GM21515 (cell line): ENCODE measurements around the gene CREB3L2.
"Not testable (repeated sequence)": the region's sequence is repeated elsewhere in the genome, so short reads cannot be mapped to it uniquely, and the experiment has no call there.

Experiments
- ATAC-seq: cut with Tn5 transposase; IDR thresholded peaks from one replicate; pipeline ENCODE4 v1.9.1; 2021; ENCODE audit not compliant: unreplicated experiment

The CREB3L2 gene

DNA sequence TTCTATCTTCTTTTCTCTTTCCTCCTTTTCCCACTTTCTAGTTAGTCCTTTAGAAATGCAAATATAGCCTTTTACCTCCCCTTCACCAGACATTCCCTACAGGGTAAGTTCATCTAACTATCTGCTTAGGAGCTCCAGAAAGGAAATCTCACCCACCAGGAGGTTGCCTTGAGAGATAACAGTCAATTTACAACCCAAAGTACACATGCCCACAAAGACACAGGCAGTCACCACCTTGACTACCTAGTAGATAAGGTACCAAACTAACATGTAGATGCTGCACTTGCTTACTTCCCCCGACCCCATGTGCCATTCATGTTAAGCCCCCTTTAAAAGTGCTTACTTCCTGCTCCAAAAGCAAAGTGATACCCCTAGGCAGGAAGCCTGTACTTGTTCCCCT lies 12.8 kb upstream of the CREB3L2 start:
- ATAC-seq: no peak

DNA sequence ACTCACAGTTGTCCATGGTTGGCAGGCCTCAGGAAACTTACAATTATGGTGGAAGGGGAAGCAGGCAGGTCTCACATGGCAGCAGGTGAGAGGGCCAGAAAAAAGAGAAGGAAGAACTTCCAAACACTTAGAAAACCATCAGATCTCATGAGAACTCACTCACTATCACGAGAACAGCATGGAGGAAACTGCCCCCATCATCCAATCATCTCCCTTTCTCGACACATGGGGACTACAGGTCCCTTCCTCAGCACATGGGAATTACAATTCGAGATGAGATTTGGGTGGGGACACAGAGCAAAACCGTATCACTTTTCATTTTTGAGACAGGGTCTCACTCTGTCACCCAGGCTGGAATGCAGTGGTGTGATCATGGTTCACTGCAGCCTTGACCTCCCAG lies 12.3 kb upstream of the CREB3L2 start:
- not testable (repeated sequence) for ATAC-seq

DNA sequence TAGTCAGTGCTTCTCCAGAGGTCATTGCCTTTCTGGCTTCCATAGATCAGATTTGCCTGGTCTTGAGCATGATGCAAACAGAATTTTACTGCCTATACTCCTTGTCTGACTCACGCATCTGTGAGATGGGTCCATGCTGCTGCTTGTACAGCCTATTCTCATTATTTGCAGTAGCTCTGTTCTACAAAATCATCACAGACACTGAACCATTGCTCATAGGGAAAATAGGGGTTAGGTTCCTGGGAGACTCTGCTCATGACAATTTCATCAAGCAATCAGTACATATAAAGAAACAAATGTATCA lies 7.4 kb upstream of the CREB3L2 start:
- no peak for ATAC-seq

DNA sequence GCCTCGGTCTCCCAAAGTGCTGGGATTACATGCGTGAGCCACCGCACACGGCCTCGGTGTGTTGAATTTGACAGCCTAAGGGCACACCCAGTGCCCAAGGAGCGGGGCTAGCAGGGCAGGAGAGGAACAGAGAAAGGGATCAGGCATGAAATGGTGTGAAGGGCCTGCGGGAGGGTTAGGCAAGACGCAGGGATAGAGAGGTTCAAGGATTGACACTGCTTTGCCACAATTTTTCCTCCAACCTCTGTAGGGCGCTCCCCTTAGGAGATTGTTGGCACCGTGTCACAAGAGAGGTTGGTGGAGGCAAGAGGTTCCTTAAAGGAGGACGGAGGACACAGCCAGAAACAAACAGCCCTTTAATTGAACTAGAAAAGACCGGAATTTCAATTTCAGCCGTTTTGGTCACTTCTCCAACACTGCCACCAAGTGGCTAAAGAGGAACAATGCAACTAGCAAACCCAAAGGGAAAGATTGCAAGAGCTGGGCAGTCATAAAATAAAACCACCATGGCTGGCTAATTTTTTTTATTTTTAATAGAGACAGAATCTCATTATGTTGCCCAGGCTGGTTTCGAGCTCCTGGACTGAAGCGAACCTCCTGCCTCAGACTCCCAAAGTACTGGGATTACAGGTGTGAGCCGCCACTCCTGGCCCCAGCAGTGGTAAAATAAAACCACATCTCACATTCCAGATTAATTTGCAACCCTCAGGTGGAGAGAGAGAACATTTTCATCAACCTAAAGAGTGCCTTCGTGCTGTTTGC lies 6.9 kb upstream of the CREB3L2 start:
- no peak for ATAC-seq

DNA sequence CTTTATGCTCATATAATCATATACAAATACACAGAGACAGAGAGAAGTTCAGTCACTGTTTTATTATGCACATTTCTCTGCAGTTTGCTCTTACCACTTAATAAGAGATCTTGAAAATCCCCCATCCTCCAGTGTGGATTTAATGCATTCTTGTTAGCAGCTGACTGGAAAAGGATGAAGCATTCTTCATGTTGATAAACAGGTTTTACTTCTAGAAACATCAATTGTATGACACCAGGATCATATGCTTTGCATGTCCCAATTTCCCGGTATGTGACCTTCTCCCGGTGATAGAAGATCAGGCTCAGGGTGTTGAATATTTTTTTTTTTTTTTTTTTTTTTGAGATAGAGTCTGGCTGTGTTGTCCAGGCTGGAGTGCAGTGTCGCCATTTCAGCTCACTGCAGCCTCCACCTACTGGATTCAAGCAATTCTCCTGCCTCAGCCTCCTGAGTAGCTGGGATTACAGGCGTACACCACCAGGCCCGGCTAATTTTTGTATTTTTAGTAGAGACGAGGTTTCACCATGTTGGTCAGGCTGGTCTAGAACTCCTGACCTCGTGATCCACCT lies 6.2 kb upstream of the CREB3L2 start:
- ATAC-seq: no peak

DNA sequence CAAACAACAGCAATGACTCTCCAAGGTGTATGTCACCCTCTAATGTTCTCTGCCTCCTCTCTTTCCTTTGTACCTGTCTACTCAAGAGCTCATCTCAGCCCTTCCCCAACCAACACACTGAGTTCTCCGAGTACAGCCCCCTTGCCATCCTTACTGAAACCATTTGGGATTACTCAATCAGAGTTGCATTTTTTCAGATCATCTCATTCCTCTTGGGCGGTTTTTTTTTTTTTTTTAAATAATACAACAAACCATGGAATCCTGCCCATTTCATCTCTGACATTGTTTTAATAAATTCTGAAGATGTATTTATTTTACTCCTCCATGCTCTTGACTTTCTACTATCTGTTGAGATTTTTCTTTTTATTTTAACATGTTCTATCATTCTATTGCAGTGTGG lies 4.2 kb upstream of the CREB3L2 start:
- no peak for ATAC-seq

DNA sequence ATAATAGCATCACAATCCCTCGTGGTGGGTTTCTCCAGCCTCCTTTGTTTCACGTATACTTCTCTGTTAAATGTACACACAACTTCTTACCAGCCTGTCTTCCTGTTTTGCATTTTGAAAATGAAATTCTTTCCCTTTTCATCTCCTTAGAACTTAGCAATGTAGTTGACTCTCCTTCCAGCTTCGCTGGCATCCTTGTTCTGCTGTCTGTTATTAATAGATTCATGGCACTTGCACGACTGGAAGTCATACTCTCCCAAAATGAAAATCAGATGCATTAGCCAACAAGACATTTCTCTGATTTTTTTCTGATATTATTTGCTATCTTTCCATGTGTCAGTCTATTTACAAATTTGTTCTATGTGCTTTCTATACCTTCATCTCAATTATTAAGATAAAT lies 3.0 kb upstream of the CREB3L2 start:
- ATAC-seq: no peak

DNA sequence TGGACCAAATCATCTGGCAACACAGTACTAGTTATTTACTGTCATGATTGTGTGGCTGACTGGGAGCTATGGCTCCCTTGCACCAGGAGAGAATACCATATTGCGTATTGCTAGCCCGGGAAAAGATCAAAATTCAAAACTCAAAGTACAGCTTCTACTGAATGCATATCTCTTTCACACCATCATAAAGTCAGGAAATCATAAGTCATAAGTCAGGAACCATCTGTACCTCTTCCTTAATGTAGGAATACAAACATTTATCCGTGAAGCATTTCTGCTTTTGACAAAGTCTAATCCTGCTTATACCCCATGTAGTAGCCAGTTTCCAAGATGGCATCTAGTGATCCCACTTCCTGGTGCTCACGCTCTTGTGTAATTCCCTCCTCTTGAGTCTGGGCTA lies 2.2 kb upstream of the CREB3L2 start:
- no peak for ATAC-seq

DNA sequence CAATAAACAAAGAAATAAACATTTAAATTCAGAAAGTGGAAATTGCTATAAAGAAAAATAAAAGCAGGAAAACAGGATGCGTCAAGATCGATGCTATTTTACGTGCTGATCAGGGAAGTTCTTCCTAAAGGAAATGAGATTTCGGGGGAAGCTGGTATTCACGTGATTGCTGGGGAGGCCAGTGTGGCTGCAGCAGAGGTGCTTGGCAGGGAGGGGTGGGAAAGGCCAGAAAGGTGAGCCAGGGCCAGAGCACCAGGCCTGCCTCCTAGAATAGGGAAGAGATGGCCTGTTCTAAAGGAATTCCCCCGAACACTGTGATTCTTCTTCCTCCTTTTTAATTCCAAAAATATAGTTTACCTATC lies 923 bp upstream of the CREB3L2 start:
- no peak for ATAC-seq

DNA sequence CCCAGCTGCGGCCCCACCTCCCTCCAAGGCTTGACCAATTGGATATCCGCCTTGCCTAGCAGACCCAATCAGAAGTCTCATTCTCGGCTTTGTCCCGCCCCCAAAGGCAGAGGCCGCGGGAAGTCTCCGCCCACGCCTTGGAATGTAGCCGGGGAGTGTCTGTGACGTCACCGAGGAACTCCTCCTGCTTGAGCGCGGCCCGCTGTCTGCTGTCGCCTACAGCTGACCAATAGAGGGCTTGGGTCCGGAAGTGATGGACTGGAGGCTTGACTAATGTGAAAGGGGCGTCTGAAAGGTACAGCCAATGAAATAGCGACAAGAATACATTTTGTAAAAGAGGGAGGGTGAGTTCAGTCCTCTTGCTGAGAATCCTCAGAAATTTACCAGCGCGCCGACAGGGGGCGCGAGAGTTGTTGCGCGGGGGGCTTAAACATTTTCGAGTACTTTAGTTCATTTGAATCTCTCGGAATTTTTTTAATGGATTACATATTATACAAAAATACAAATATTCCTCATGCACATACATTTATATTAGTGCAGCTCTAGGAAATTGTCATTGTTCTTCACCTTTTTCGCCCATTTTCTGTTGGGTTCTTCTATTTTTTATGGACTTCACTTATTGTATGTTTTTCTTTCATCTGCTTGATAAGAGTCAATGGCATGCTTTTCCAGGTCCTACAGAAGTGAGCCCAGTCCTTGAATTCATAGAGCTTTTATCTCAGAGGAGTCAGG lies 376 bp upstream of the CREB3L2 start:
- ATAC-seq: peak; percentile 97

DNA sequence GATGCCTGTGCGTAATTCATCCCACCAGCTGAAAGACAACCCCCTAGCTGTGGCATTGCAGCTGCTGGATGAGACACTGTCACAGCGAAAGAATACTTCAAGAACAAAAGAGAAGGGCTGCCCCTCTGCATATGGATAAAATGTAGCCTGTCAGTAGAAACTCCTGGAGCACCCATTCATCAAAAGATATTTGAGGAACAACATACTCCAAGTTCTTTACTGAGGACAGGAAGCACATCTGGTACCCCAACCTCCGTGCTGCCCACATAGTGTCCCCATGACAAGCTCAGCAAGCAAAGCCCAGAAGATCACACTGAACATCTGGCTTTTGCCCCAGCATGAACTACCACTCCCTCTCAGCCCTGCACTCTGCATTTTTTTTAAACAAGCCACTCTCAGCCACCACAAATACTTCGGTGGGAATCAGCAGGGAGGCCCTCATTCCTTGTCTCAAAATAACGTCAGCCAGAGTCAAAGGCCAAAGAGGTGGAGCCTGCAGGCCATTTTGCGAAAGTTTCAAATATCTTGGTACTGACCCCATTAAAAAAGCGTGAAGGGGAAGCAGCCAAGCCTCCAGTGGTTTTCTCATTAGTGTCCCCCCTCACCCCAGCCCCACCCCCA lies 1.7 kb downstream of the CREB3L2 start:
- ATAC-seq: no peak

DNA sequence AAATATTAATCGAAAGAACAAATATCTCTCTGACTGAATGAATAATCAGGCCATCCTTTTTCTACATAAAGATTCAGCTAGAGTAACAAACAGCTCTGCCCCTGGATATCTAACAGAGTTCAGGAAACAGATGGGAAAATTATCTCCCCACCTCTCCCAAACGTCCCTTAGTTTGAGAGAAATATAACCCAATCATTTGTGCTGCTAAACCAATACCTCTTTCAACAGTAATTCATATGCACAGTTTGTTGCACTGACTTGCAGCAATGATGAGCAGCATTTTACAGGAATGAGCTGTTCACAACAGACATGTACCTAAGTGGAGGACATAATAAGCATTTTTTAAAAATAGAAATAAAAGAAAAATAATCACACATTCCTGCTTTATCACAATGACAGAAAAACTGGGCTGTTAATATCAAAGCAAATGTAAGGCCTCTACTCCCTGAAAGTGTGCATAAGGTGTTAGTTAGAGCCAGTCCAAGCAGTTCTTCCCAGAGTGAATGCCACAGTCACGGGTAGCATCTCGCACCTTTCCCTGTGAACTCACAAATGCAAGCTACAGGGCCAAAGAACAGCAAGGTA lies 2.3 kb downstream of the CREB3L2 start:
- no peak for ATAC-seq

DNA sequence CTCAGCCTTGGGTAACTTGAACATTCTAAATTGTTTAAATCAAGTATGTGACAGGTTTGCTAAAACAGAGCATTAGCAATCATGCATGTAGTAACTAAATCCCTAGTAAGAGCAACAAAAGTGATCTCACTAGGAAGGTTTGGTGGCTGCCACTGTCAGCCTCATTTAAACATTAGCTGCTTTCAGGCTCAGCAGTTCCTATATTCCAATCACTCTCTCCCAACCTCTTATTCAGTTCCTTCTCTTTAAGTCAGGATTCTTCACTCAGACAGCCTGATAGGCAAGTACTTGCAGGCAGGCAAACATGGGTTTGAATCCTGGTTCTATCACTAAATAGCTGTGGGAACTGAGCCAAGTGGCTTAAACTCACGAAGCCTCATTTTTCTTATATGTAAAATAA lies 3.6 kb downstream of the CREB3L2 start:
- no peak for ATAC-seq

DNA sequence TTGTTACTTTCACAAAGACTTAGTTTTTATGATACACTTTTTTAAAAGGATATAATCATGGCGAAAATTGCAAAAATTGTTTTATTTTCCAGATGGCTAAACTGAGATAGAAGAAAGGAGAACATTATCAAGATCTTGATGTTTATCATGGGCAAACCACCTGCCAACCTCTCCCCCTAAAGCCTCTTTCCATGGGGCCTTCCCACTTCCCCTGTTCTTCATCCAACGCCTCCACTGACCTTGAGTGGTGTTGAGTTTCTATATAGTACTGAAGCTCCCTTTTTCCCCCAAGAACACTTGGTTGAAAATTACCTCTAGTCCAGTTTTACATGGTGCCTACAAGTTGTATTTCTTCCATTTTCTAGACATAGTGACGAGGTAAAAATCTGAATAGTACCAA lies 5.0 kb downstream of the CREB3L2 start:
- ATAC-seq: no peak

DNA sequence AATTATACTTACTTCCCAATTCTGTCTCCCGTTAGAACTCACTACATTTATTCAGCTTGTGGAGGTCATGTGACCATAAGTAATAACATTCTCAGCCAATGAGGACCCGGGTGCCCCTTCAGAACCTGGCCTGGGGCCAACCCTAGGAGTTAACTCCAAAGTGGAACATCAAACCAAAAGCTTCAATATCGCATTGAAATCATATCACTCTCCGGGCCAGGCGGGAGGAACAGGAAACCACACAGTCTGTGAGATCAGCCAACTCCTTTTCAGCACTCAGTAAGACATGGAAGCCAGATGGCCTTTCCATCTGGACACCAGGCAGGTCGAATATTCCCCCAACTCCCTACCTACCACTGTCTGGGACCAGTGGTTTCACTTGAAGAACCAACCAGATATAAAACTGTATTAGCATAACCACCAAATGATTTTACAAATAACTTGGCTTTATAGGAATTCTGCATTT lies 5.5 kb downstream of the CREB3L2 start:
- ATAC-seq: no peak

DNA sequence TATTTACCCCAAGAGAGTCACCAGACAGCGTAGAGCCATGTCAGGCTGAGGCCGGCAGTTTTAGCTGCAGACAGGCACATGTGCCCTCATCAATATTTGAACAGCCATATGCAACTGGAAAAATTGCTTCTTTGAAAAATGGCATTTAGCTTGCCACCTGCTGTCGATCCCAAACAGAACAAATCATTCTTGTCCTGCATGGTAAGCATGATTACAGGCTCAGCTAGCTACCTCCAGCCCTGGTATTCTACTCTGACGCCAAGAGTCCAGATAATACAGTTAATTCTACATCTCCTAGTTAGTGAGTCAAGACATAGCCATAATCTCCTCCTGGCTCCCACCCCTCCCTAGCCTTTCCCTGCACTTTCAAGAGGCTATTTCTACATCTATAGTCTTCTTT lies 7.7 kb downstream of the CREB3L2 start:
- no peak for ATAC-seq

DNA sequence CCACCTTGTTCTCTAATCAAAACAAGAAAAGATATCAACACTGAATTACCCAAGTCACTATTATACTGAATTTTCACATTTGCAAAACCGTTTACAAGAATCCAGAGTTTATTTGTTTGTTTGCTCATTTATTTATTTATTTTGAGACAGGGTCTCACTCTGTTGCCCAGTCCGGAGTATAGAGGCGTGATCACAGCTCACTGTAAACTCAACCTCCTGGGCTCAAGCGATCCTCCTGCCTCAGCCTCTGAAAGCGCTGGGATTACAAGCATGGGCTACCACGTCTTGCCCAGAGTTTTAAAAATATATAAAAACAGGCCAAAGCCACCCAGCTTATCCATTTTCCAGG lies 8.5 kb downstream of the CREB3L2 start:
- ATAC-seq: no peak

DNA sequence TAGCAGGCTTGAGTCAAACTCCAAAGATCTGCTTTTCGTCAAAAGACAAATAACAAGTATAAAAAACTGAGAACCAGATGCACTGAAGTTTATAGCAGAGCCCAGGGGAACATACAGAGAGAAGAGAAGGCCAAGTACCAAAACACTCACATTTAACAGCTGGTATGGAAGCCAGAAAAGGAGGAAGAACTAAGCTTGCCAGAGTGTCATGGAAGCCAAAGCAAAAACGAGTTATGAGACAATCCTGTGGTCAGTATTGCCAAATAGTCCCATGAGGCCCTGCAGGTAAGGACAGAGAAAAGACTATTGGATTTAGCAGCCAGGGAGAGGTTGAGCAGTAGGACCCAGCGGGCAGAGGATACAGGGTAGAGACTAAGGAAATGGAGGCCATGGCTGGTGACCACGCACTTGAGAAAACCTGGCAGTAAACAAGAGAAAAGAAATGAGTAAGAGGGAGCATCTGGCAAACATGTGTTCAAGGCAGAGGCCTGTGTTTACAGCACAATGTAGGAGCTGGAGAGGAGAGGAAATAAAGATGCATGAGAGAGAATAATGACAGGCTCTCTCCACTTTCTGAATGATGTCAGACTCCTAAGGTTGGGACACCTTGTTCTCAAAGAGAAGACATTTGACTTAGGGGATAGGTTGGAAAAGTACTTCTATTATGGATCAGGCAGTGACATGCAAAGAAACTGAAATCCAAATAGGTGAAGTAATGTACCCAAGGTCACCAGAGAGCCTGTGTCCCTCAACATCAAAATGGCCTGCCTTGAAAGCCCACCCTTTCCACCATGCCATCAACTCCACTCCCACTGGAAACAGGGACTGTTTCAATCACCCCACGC lies 9.1 kb downstream of the CREB3L2 start:
- ATAC-seq: peak; percentile 45

DNA sequence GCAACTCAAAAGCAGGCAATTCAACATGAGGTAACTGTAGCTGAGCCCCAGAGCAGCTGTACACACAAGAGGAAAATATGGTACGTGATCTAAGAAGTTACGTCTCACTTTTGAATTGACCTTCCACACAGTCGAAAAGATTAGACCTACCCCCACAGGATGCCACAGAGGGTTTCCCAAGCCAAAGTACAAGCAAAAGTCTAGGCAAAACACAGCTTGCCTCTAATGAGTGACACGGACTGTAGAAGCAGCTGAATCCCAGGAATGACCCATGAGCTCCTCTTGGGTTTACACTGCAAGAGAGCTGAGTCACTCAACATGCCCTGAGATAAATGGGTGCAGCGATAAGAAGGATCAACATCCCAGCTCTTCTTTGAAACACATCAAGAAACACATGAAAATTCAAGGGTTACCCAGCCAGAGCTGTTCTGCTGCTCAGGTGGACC lies 9.8 kb downstream of the CREB3L2 start:
- ATAC-seq: no peak

DNA sequence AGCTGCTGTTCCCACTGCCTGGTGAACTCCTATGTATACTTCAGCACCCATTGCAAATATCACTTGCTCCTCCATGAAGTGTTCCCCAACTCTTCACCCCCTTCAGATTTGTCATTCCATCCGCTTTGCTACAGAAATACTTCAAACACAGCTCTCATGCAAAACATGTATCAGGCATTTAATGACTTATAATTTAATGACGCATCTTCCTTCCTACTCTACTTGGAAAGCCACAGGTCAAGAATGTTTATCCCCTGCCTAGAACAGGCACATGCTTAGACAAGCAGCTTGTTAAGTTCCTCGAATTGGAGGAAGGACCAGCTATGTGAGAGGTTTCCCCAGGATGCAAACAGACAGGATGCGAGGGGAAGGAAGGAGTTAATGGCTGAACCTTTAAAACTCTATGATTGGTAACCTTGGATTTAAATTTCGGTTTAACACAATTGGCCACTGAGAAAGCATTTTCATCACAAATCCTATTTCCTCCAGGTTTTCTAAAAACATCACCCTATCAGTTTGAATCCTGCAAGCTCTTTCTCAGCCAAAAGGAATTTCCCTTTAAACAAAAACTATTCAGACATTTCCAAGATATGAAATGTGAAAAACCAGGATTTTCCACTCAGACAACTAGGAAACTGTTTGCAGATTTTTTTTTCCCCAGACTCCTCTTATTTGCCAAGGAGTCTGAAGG lies 11.5 kb downstream of the CREB3L2 start:
- no peak for ATAC-seq
